H9 (cell line): ENCODE data around the gene CALHM6. TPM values are rescaled to one million over a fixed set of nuclear protein-coding genes. Genes with fewer than 3 reads are reported as not detected.
A peak's percentile ranks its signal among the peaks of the same experiment; 100 is the strongest.

Experiments used
- DNase-seq: peaks from one replicate; pipeline ENCODE4 v3.0.0-alpha.2; 2017
- H2AFZ ChIP-seq: one replicate; pipeline ENCODE4 v1.6.1; 2013; ENCODE audit warnings: mild to moderate bottlenecking, low read length, control low read depth, moderate library complexity
- H2AK5ac ChIP-seq: 2 replicates; pipeline ENCODE4 v1.6.1; 2013; ENCODE audit warnings: low read length, control low read depth, mixed read lengths; ENCODE audit not compliant: insufficient read length
- H2BK120ac ChIP-seq: one replicate; pipeline ENCODE4 v1.6.1; 2013; ENCODE audit warnings: low read depth, mild to moderate bottlenecking, low read length, control low read depth, inconsistent platforms; ENCODE audit not compliant: poor library complexity, severe bottlenecking
- H2BK12ac ChIP-seq: 2 replicates; pipeline ENCODE4 v1.6.1; 2013; ENCODE audit warnings: low read length, control low read depth, mixed read lengths, low read depth; ENCODE audit not compliant: insufficient read length
- H2BK15ac ChIP-seq: 2 replicates; pipeline ENCODE4 v1.6.1; 2013; ENCODE audit warnings: low read depth, low read length, control low read depth
- H2BK20ac ChIP-seq: one replicate; pipeline ENCODE4 v1.6.1; 2013; ENCODE audit warnings: low read depth, mild to moderate bottlenecking, low read length, control low read depth, inconsistent platforms; ENCODE audit not compliant: poor library complexity, severe bottlenecking
- H2BK5ac ChIP-seq: 2 replicates; pipeline ENCODE4 v1.6.1; 2013; ENCODE audit warnings: low read length, control low read depth, mixed read lengths; ENCODE audit not compliant: insufficient read length
- H3K14ac ChIP-seq: 2 replicates; pipeline ENCODE4 v1.6.1; 2013; ENCODE audit warnings: low read length, control low read depth; ENCODE audit not compliant: insufficient read depth
- H3K18ac ChIP-seq: 2 replicates; pipeline ENCODE4 v1.6.1; 2013; ENCODE audit warnings: low read depth, mild to moderate bottlenecking, mixed read lengths, low read length, control low read depth; ENCODE audit not compliant: insufficient read length
- H3K23ac ChIP-seq: 2 replicates; pipeline ENCODE4 v1.6.1; 2013; ENCODE audit warnings: low read length, control low read depth, mixed read lengths, low read depth; ENCODE audit not compliant: insufficient read length
- H3K23me2 ChIP-seq: 2 replicates; pipeline ENCODE4 v1.6.1; 2013; ENCODE audit warnings: low read depth, mild to moderate bottlenecking, mixed read lengths, low read length, control low read depth; ENCODE audit not compliant: insufficient read length, poor library complexity, severe bottlenecking
- H3K27ac ChIP-seq: 2 replicates; pipeline ENCODE4 v1.5.1; 2013; ENCODE audit warnings: low read length, control low read depth, mixed read lengths, low read depth; ENCODE audit not compliant: insufficient read length
- H3K27me3 ChIP-seq: 2 replicates; pipeline ENCODE4 v1.6.1; 2013; ENCODE audit warnings: low read length, control low read depth, inconsistent platforms; ENCODE audit not compliant: insufficient read depth
- H3K4ac ChIP-seq: 2 replicates; pipeline ENCODE4 v1.6.1; 2013; ENCODE audit warnings: low read depth, mild to moderate bottlenecking, control low read depth, inconsistent platforms, low read length, moderate library complexity
- H3K4me1 ChIP-seq: 2 replicates; pipeline ENCODE4 v1.6.1; 2013; ENCODE audit warnings: low read length, control low read depth, inconsistent platforms; ENCODE audit not compliant: insufficient read depth
- H3K4me2 ChIP-seq: 2 replicates; pipeline ENCODE4 v1.6.1; 2013; ENCODE audit warnings: low read length, control low read depth, mixed read lengths; ENCODE audit not compliant: insufficient read length, insufficient read depth
- H3K56ac ChIP-seq: 2 replicates; pipeline ENCODE4 v1.6.1; 2013; ENCODE audit warnings: low read depth, mild to moderate bottlenecking, mixed read lengths, low read length, control low read depth; ENCODE audit not compliant: insufficient read length
- H3K79me1 ChIP-seq: 2 replicates; pipeline ENCODE4 v1.6.1; 2013; ENCODE audit warnings: low read depth, mild to moderate bottlenecking, moderate library complexity, low read length, control low read depth, inconsistent platforms; ENCODE audit not compliant: insufficient read depth, poor library complexity, severe bottlenecking
- H3K79me2 ChIP-seq: 2 replicates; pipeline ENCODE4 v1.6.1; 2013; ENCODE audit warnings: low read length, control low read depth, inconsistent platforms; ENCODE audit not compliant: insufficient read depth
- H3K9ac ChIP-seq: 2 replicates; pipeline ENCODE4 v1.6.1; 2013; ENCODE audit warnings: low read length, control low read depth, mixed read lengths; ENCODE audit not compliant: insufficient read length; ENCODE audit errors: extremely low read depth
- H3K9me3 ChIP-seq: one replicate; pipeline ENCODE4 v1.6.1; 2013; ENCODE audit warnings: low read depth, low read length, inconsistent platforms; ENCODE audit not compliant: control insufficient read depth
- H3T11ph ChIP-seq: one replicate; pipeline ENCODE4 v1.6.1; 2013; ENCODE audit warnings: mild to moderate bottlenecking, low read length, control low read depth, inconsistent platforms
- H4K20me1 ChIP-seq: one replicate; pipeline ENCODE4 v1.6.1; 2013; ENCODE audit not compliant: control insufficient read depth, insufficient read length, insufficient read depth
- H4K5ac ChIP-seq: 2 replicates; pipeline ENCODE4 v1.6.1; 2013; ENCODE audit warnings: low read depth, mild to moderate bottlenecking, mixed read lengths, low read length, control low read depth; ENCODE audit not compliant: insufficient read length
- H4K8ac ChIP-seq: replicated peaks from 2 replicates; pipeline ENCODE4 v1.6.1; 2013; ENCODE audit warnings: low read length, control low read depth, mixed read lengths, low read depth; ENCODE audit not compliant: insufficient read length
- H4K91ac ChIP-seq: 2 replicates; pipeline ENCODE4 v1.6.1; 2013; ENCODE audit warnings: low read depth, mild to moderate bottlenecking, moderate library complexity, mixed read lengths, low read length, control low read depth; ENCODE audit not compliant: insufficient read length
- H3K27ac Mint-ChIP-seq, 3 experiments: 2 replicates in 2 of 3; 3 replicates in 1 of 3; pipeline ENCODE4 v1.8.0; 2020 to 2021; ENCODE audit warnings: mixed read lengths in 3 of 3, mild to moderate bottlenecking in 1 of 3, moderate library complexity in 1 of 3
- H3K27me3 Mint-ChIP-seq: 2 replicates; pipeline ENCODE4 v1.8.0; 2021; ENCODE audit warnings: low read depth, mild to moderate bottlenecking, moderate library complexity, mixed read lengths
- H3K36me3 Mint-ChIP-seq, 3 experiments: 2 replicates in 2 of 3; 3 replicates in 1 of 3; pipeline ENCODE4 v1.8.0; 2020 to 2021; ENCODE audit warnings: low read depth in 3 of 3, mixed read lengths in 3 of 3; ENCODE audit not compliant: insufficient read depth in 1 of 3
- H3K4me1 Mint-ChIP-seq, 2 experiments: 2 replicates each; pipeline ENCODE4 v1.8.0; 2020; ENCODE audit warnings: mixed read lengths in 2 of 2
- H3K4me3 Mint-ChIP-seq, 2 experiments: 2 replicates in 1 of 2; 3 replicates in 1 of 2; pipeline ENCODE4 v1.8.0; 2020 to 2021; ENCODE audit warnings: mild to moderate bottlenecking in 2 of 2, mixed read lengths in 2 of 2, moderate library complexity in 1 of 2
- H3K9me3 Mint-ChIP-seq, 2 experiments: 2 replicates in 1 of 2; 3 replicates in 1 of 2; pipeline ENCODE4 v1.8.0; 2020; ENCODE audit warnings: mild to moderate bottlenecking in 2 of 2, mixed read lengths in 2 of 2, moderate library complexity in 1 of 2
- WGBS: extraction: QIAGEN DNeasy Blood & Tissue Kit; methylation state at CpG from one replicate; pipeline ENCODE4 v1.1.7; 2013; ENCODE audit warnings: missing lambda C conversion rate, low lambda C conversion rate, mixed read lengths; ENCODE audit not compliant: insufficient read length; ENCODE audit errors: extremely low coverage; 5-methylcytosine and 5-hydroxymethylcytosine counted together
- total RNA-seq: library from RNA; stranded (reverse); gene quantifications from 2 replicates; pipeline ENCODE4 v1.2.1, GENCODE V29; 2021
- TF ChIP-seq, protein P1 (sequence below): fragments of 200-600 bp; sonication (generic); conservative IDR thresholded peaks from 3 replicates; pipeline ENCODE4 v1.8.0; 2021; ENCODE audit warnings: antibody characterized with exemption, mild to moderate bottlenecking

The CALHM6 gene
- total RNA-seq, 1 experiment from 2014 or later: 0.44 TPM

DNA sequence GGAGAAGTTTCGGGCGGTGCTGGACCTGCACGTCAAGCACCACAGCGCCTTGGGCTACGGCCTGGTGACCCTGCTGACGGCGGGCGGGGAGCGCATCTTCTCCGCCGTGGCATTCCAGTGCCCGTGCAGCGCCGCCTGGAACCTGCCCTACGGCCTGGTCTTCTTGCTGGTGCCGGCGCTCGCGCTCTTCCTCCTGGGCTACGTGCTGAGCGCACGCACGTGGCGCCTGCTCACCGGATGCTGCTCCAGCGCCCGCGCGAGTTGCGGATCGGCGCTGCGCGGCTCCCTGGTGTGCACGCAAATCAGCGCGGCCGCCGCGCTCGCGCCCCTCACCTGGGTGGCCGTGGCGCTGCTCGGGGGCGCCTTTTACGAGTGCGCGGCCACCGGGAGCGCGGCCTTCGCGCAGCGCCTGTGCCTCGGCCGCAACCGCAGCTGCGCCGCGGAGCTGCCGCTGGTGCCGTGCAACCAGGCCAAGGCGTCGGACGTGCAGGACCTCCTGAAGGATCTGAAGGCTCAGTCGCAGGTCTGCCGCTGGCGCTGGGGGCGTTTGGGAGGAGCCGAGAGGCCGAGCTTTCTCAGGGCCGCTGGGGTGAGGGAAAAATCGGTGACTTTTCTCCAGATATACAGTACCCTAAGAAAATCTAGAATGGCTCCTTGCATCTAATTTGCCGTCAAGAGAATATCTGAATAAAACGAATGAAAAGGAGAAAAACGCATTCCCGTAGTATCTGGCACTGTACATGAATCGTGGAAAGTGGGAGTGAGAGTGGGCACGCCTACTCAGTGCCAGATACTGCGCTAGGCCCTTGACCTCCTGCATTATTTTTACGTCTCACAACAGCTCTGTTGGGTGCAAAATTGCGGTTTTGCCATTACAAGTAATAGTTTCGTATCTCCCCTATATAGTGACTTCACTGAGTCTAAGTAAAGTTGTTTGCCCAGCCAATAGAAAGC, 1.0 kb downstream of the CALHM6 start:
- H2BK12ac ChIP-seq: no peak overlapping the region
- Mint-ChIP-seq H3K4me1 (peaks cover 16 to 27% of the 10 kb centered on the region in 2 experiments), H3K9me3 (no peaks in the 10 kb centered on the region), H3K4me3 (peak overlapping the region; percentile 58 to 69), H3K27me3 (peaks cover 63% of the 10 kb centered on the region), H3K36me3 (no peaks in the 10 kb centered on the region), H3K27ac (peak overlapping the region in 1 of 3 experiments; percentile 27; a peak in 1 of 7 replicates)
- H3K79me2 ChIP-seq: no peaks in the 10 kb centered on the region
- H3K79me1 ChIP-seq: no peaks in the 10 kb centered on the region
- WGBS: no CpG with 5 or more reads among the region's 84 CpGs
- H3K18ac ChIP-seq: no peak overlapping the region
- DNase-seq: peak; percentile 84
- no peak overlapping the region for H2AK5ac ChIP-seq
- H3K56ac ChIP-seq: no peak overlapping the region
- H3K27ac ChIP-seq: no peak overlapping the region
- H2BK20ac ChIP-seq: no peak overlapping the region
- H3K9ac ChIP-seq: no peak overlapping the region
- TF ChIP-seq, protein P1, sequence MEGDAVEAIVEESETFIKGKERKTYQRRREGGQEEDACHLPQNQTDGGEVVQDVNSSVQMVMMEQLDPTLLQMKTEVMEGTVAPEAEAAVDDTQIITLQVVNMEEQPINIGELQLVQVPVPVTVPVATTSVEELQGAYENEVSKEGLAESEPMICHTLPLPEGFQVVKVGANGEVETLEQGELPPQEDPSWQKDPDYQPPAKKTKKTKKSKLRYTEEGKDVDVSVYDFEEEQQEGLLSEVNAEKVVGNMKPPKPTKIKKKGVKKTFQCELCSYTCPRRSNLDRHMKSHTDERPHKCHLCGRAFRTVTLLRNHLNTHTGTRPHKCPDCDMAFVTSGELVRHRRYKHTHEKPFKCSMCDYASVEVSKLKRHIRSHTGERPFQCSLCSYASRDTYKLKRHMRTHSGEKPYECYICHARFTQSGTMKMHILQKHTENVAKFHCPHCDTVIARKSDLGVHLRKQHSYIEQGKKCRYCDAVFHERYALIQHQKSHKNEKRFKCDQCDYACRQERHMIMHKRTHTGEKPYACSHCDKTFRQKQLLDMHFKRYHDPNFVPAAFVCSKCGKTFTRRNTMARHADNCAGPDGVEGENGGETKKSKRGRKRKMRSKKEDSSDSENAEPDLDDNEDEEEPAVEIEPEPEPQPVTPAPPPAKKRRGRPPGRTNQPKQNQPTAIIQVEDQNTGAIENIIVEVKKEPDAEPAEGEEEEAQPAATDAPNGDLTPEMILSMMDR: no peak; the same call in 2 of the 3 replicates
- H3T11ph ChIP-seq: no peak overlapping the region
- H3K23ac ChIP-seq: no peak overlapping the region
- no peak overlapping the region for H2BK5ac ChIP-seq
- no peaks in the 10 kb centered on the region for H3K9me3 ChIP-seq
- H2AFZ ChIP-seq: no peak overlapping the region
- H3K23me2 ChIP-seq: peaks cover 6% of the 10 kb centered on the region
- no peak overlapping the region for H4K8ac ChIP-seq
- H2BK120ac ChIP-seq: no peak overlapping the region
- H4K5ac ChIP-seq: no peak overlapping the region
- H4K91ac ChIP-seq: no peak overlapping the region
- peak overlapping the region; percentile 73; the same call in 1 of the 2 replicates for H3K14ac ChIP-seq
- peaks cover 7% of the 10 kb centered on the region; the same call in 1 of the 2 replicates for H3K27me3 ChIP-seq
- H4K20me1 ChIP-seq: no peaks in the 10 kb centered on the region
- no peak overlapping the region for H2BK15ac ChIP-seq
- peak overlapping the region; percentile 14 for H3K4me2 ChIP-seq
- H3K4me1 ChIP-seq: peaks cover 2% of the 10 kb centered on the region; the same call in 1 of the 2 replicates
- no peak overlapping the region for H3K4ac ChIP-seq
